Vagina (tissue), 2 donors: ENCODE results near the gene RNF166.

ENCODE experiments used
- POLR2A ChIP-seq, 2 donors: fragments of 450-650 bp; IDR thresholded peaks; one replicate each; pipeline ENCODE4 v1.6.1; 2017; ENCODE audit warnings: antibody characterized with exemption in 2 of 2, mild to moderate bottlenecking in 2 of 2, moderate library complexity in 2 of 2
- POLR2AphosphoS5 ChIP-seq, 2 donors: sonication (generic); formaldehyde crosslinking; IDR thresholded peaks; one replicate each; pipeline ENCODE4 v1.9.0; 2017; ENCODE audit warnings: antibody characterized with exemption in 2 of 2, mild to moderate bottlenecking in 2 of 2, low read depth in 1 of 2; ENCODE audit not compliant: insufficient read depth in 1 of 2
- TF ChIP-seq, protein P1 (sequence below), 3 experiments: fragments of 450-650 bp in 2 of 3; fragments of 200-600 bp in 1 of 3; sonication (generic) in 1 of 3; IDR thresholded peaks; one replicate each; pipeline ENCODE4 v1.5.1; 2017 to 2019; ENCODE audit warnings: antibody characterized with exemption in 3 of 3, mild to moderate bottlenecking in 2 of 3, moderate library complexity in 2 of 3

DNA sequence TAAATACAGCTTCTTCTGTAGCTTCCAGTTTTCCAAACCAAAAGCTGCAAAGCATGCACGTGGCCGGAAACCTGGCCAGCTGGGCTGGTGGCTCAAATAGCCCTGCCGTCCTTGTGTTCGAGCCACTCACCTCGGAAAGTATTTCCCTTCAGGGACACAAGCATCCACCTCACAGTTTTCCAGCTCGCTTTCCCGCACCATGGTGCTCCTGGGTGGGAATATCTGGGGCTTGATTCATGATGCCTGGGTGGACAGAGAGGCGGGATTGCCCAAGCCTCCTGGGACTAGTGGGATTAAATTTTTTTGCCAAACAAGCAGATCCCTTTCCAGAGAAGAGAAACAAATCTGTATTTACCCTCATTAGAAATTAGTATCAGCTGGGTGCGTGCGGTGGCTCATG is 36.2 kb downstream of the RNF166 start:
- TF ChIP-seq, protein P1, sequence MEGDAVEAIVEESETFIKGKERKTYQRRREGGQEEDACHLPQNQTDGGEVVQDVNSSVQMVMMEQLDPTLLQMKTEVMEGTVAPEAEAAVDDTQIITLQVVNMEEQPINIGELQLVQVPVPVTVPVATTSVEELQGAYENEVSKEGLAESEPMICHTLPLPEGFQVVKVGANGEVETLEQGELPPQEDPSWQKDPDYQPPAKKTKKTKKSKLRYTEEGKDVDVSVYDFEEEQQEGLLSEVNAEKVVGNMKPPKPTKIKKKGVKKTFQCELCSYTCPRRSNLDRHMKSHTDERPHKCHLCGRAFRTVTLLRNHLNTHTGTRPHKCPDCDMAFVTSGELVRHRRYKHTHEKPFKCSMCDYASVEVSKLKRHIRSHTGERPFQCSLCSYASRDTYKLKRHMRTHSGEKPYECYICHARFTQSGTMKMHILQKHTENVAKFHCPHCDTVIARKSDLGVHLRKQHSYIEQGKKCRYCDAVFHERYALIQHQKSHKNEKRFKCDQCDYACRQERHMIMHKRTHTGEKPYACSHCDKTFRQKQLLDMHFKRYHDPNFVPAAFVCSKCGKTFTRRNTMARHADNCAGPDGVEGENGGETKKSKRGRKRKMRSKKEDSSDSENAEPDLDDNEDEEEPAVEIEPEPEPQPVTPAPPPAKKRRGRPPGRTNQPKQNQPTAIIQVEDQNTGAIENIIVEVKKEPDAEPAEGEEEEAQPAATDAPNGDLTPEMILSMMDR (IDR thresholded peaks at IDR 0.05), result no peak
- TF ChIP-seq POLR2A (IDR thresholded peaks at IDR 0.05) (no peak), POLR2AphosphoS5 (IDR thresholded peaks at IDR 0.05; ENCODE audit: insufficient read depth in 1 of 2, low read depth in 1 of 2) (no peak)
